ENCODE measurements around the gene INAFM2.

INAFM2 gene

GRCh38 chr15:40307421-40308211, 15.9 kb upstream of the INAFM2 start, which contains the start of gene PLCB2:
Gene PLCB2 (minus strand): TSS chr15:40307935. CDS start chr15:40307672, 263 bp downstream.
- DNase-seq = no peak

GRCh38 chr15:40309344-40309862, 14.1 kb upstream of the INAFM2 start:
- no peak for DNase-seq

GRCh38 chr15:40310001-40310959, 13.2 kb upstream of the INAFM2 start:
- no peak for DNase-seq

GRCh38 chr15:40310993-40311392, 12.5 kb upstream of the INAFM2 start:
- DNase-seq = no peak

- DNase-seq = no peak
Observed at GRCh38 chr15:40312370-40313158, 10.9 kb upstream of the INAFM2 start.

- DNase-seq = peak; percentile 46
Observed at GRCh38 chr15:40313531-40314398, 9.7 kb upstream of the INAFM2 start.

GRCh38 chr15:40314723-40315276, 8.7 kb upstream of the INAFM2 start:
- DNase-seq = no peak

GRCh38 chr15:40316931-40317330, 6.6 kb upstream of the INAFM2 start:
- DNase-seq = no peak

- DNase-seq = no peak
Observed at GRCh38 chr15:40317580-40317979, 5.9 kb upstream of the INAFM2 start.

- no peak for DNase-seq
Observed at GRCh38 chr15:40320409-40320808, 3.1 kb upstream of the INAFM2 start.

- peak; percentile 59 for DNase-seq
Observed at GRCh38 chr15:40320931-40321371, 2.5 kb upstream of the INAFM2 start.

GRCh38 chr15:40322531-40323238, 807 bp upstream of the INAFM2 start:
- peak; percentile 38 for DNase-seq

GRCh38 chr15:40323953-40324937, 753 bp downstream of the INAFM2 start:
- DNase-seq = no peak

GRCh38 chr15:40325188-40325587, 1.7 kb downstream of the INAFM2 start:
- DNase-seq = no peak

GRCh38 chr15:40325700-40326099, 2.2 kb downstream of the INAFM2 start:
- DNase-seq = no peak

- no peak for DNase-seq
Observed at GRCh38 chr15:40327457-40327856, 4.0 kb downstream of the INAFM2 start.

- DNase-seq = no peak
Observed at GRCh38 chr15:40328176-40328575, 4.7 kb downstream of the INAFM2 start.

- DNase-seq = no peak
Observed at GRCh38 chr15:40328751-40329150, 5.3 kb downstream of the INAFM2 start.

GRCh38 chr15:40329804-40330203, 6.3 kb downstream of the INAFM2 start:
- DNase-seq = no peak

Data from NCI-H2227 treated with DMSO at 0.1 percent for 48 hours (cell line).